NCI-H2227 (cell line): Measurements from ENCODE around the gene GSG1L.

Source experiments
- DNase-seq: peaks from one replicate; lab custom pipeline; 2025; ENCODE audit not compliant: unreplicated experiment; lab: John Stamatoyannopoulos, UW

The GSG1L gene

GRCh38 chr16:28027055-28027454 is 36.5 kb downstream of the GSG1L start:
- DNase-seq, result no peak

- no peak for DNase-seq
Observed at GRCh38 chr16:28025631-28026030, 37.9 kb downstream of the GSG1L start.

- DNase-seq, result no peak
Observed at GRCh38 chr16:28019218-28019617, 44.3 kb downstream of the GSG1L start.

- DNase-seq, result no peak
Observed at GRCh38 chr16:28014851-28015250, 48.7 kb downstream of the GSG1L start.

- DNase-seq, result no peak
Observed at GRCh38 chr16:28013878-28014277, 49.6 kb downstream of the GSG1L start.

- DNase-seq, result no peak
Observed at GRCh38 chr16:28013392-28013791, 50.1 kb downstream of the GSG1L start.

GRCh38 chr16:28011971-28012445 is 51.5 kb downstream of the GSG1L start:
- DNase-seq, result no peak

- DNase-seq, result no peak
Observed at GRCh38 chr16:28011223-28011622, 52.3 kb downstream of the GSG1L start.

GRCh38 chr16:28010671-28011070 is 52.8 kb downstream of the GSG1L start:
- no peak for DNase-seq

- DNase-seq, result no peak
Observed at GRCh38 chr16:28009586-28010373, 53.7 kb downstream of the GSG1L start.

GRCh38 chr16:28003923-28004322 is 59.6 kb downstream of the GSG1L start:
- no peak for DNase-seq

- no peak for DNase-seq
Observed at GRCh38 chr16:28003021-28003865, 60.3 kb downstream of the GSG1L start.

GRCh38 chr16:28001642-28002041 is 61.9 kb downstream of the GSG1L start:
- no peak for DNase-seq

- no peak for DNase-seq
Observed at GRCh38 chr16:28001184-28001583, 62.3 kb downstream of the GSG1L start.

GRCh38 chr16:28000314-28001169 is 63.0 kb downstream of the GSG1L start:
- no peak for DNase-seq

- no peak for DNase-seq
Observed at GRCh38 chr16:27999687-28000086, 63.8 kb downstream of the GSG1L start.

GRCh38 chr16:27995378-27995777 is 68.1 kb downstream of the GSG1L start:
- no peak for DNase-seq

- no peak for DNase-seq
Observed at GRCh38 chr16:27994686-27995085, 68.8 kb downstream of the GSG1L start.

- no peak for DNase-seq
Observed at GRCh38 chr16:27993587-27993986, 69.9 kb downstream of the GSG1L start.

- no peak for DNase-seq
Observed at GRCh38 chr16:27991876-27992275, 71.6 kb downstream of the GSG1L start.

- no peak for DNase-seq
Observed at GRCh38 chr16:27985981-27986380, 77.5 kb downstream of the GSG1L start.
